Stomach (tissue), 9 donors: ENCODE data around the gene SIT1. TPM values are rescaled to one million over a fixed set of nuclear protein-coding genes. Genes with fewer than 3 reads are reported as not detected.
"Not testable (repeated sequence)": the region's sequence is repeated elsewhere in the genome, so short reads cannot be mapped to it uniquely, and the experiment has no call there.

Experiments
- DNase-seq, 2 donors: peaks; one replicate each; pipeline versions ENCODE4 v3.0.0 to v3.0.0-alpha.2; 2013 to 2019
- H3K27ac ChIP-seq, 5 donors: fragments of 200-600 bp in 4 of 5; sonication (generic) in 4 of 5; one replicate each; pipeline ENCODE4 v1.5.1; 2013 to 2019; ENCODE audit warnings: mild to moderate bottlenecking in 1 of 5, moderate library complexity in 1 of 5
- H3K27me3 ChIP-seq, 3 donors: fragments of 200-600 bp; sonication (generic); one replicate each; pipeline ENCODE4 v1.5.1; 2017 to 2019; ENCODE audit warnings: mixed run types in 1 of 3
- H3K36me3 ChIP-seq, 4 donors: fragments of 200-600 bp; sonication (generic); 1 replicate in 3 of 4; 2 replicates in 1 of 4; pipeline ENCODE4 v1.5.1; 2016 to 2019
- H3K4me1 ChIP-seq, 4 donors: fragments of 200-600 bp; sonication (generic); one replicate each; pipeline ENCODE4 v1.5.1; 2016 to 2019
- H3K4me3 ChIP-seq, 4 donors: fragments of 200-600 bp; sonication (generic) in 3 of 4; one replicate each; pipeline ENCODE4 v1.5.1; 2016 to 2019; ENCODE audit warnings: mild to moderate bottlenecking in 1 of 4
- H3K9me3 ChIP-seq, 4 donors: fragments of 200-600 bp; sonication (generic); one replicate each; pipeline ENCODE4 v1.5.1; 2016 to 2019
- CTCF ChIP-seq, 7 experiments: fragments of 450-650 bp in 4 of 7; fragments of 200-600 bp in 3 of 7; sonication (generic) in 3 of 7; IDR thresholded peaks; one replicate each; pipeline ENCODE4 v1.5.1; 2016 to 2019; ENCODE audit warnings: antibody characterized with exemption in 7 of 7, control low read depth in 2 of 7, mild to moderate bottlenecking in 1 of 7
- EP300 ChIP-seq: sonication (generic); formaldehyde crosslinking; IDR thresholded peaks from one replicate; pipeline ENCODE4 v1.6.1; 2017; ENCODE audit warnings: antibody characterized with exemption
- POLR2A ChIP-seq, 4 donors: fragments of 450-650 bp; IDR thresholded peaks; one replicate each; pipeline ENCODE4 v1.6.1; 2016; ENCODE audit warnings: antibody characterized with exemption in 4 of 4, control low read depth in 2 of 4, mild to moderate bottlenecking in 1 of 4, moderate library complexity in 1 of 4
- POLR2AphosphoS5 ChIP-seq, 3 donors: sonication (generic); formaldehyde crosslinking; IDR thresholded peaks; one replicate each; pipeline ENCODE4 v1.6.1; 2016; ENCODE audit warnings: antibody characterized with exemption in 3 of 3
- WGBS, 5 donors: extraction: QIAGEN DNeasy Blood & Tissue Kit in 3 of 5; methylation state at CpG; one replicate each; pipeline versions ENCODE4 v1.1.5 to v1.1.7; 2013 to 2018; 5-methylcytosine and 5-hydroxymethylcytosine counted together
- intact Hi-C: fragments of 100-400 bp; cut with DNase I; formaldehyde crosslinking; loops from one replicate; pipeline ENCODE4 v1.15.1; 2023; ENCODE audit warnings: low total_unique reads
- polyA plus RNA-seq, 3 donors: library from polyadenylated mRNA; stranded (reverse); fragments of 200-250 nt; gene quantifications; one replicate each; pipeline ENCODE4 v1.2.3, GENCODE V29; 2013
- total RNA-seq, 5 donors: library from RNA; depleted of rRNA; stranded (reverse); fragments of >200 nt; gene quantifications; one replicate each; pipeline versions ENCODE4 v1.1.0 to v1.2.3, GENCODE V29; 2014 to 2016
- donor health status: healthy with polysubstance abuse.
- donor health status: Bipolar disorder and iron deficiency.
- donor health status: healthy.

SIT1 gene
- total and polyA plus RNA-seq, 8 donors: 0.62 to 2.3 (median 1.1) TPM; not detected in 3

- WGBS, 5 donors: 6 to 20% (median 10%) methylated on average over 30 to 51 of the region's 51 CpGs
- Histone ChIP-seq H3K27me3 (peaks cover 0 to 26% (median 0%) of the 10 kb centered on the region in 3 donors), H3K9me3 (no peaks in the 10 kb centered on the region), H3K36me3 (no peaks in the 10 kb centered on the region), H3K4me3 (peak overlapping the region; percentile 41 to 53 (median 44)), H3K4me1 (peaks cover 0 to 27% (median 17%) of the 10 kb centered on the region in 4 donors), H3K27ac (peak overlapping the region; percentile 6 to 47 (median 31))
- TF ChIP-seq EP300 (no peak), POLR2A (IDR thresholded peaks at IDR 0.05) (no peak), POLR2AphosphoS5 (IDR thresholded peaks at IDR 0.05) (no peak), CTCF (IDR thresholded peaks at IDR 0.05) (no peak)
- DNase-seq: peak; percentile 77 to 87
- intact Hi-C loops: no loop called here
Measured at GRCh38 chr9:35616681-35617459, 33.9 kb downstream of the SIT1 start.

GRCh38 chr9:35615981-35616680 is 34.6 kb downstream of the SIT1 start:
- peak overlapping the region in 1 of 5 donors; percentile 44 for H3K27ac ChIP-seq
- peaks cover 0 to 26% (median 0%) of the 10 kb centered on the region in 3 donors for H3K27me3 ChIP-seq
- WGBS, 5 donors: 77 to 85% (median 81%) methylated on average over 17 of the region's 17 CpGs
- H3K36me3 ChIP-seq: no peaks in the 10 kb centered on the region
- no peak for DNase-seq
- H3K4me1 ChIP-seq: peaks cover 0 to 27% (median 20%) of the 10 kb centered on the region in 4 donors
- intact Hi-C loops: no loop called here
- no peaks in the 10 kb centered on the region for H3K9me3 ChIP-seq
- TF ChIP-seq EP300: no peak
- TF ChIP-seq POLR2AphosphoS5 (IDR thresholded peaks at IDR 0.05): no peak
- TF ChIP-seq POLR2A (IDR thresholded peaks at IDR 0.05): no peak
- TF ChIP-seq CTCF (IDR thresholded peaks at IDR 0.05): no peak
- no peak overlapping the region for H3K4me3 ChIP-seq

- H3K27ac ChIP-seq: no peak overlapping the region
- no peak overlapping the region for H3K4me3 ChIP-seq
- peaks cover 21 to 29% (median 26%) of the 10 kb centered on the region in 4 donors for H3K36me3 ChIP-seq
- 74 to 97% (median 91%) methylated on average over 2 of the region's 2 CpGs for WGBS, 5 donors
- intact Hi-C loops: no loop called here
- TF ChIP-seq CTCF (IDR thresholded peaks at IDR 0.05) (no peak), EP300 (no peak), POLR2AphosphoS5 (IDR thresholded peaks at IDR 0.05) (no peak), POLR2A (IDR thresholded peaks at IDR 0.05) (no peak)
- H3K4me1 ChIP-seq: peaks cover 0 to 22% (median 14%) of the 10 kb centered on the region in 4 donors
- no peaks in the 10 kb centered on the region for H3K9me3 ChIP-seq
- no peak for DNase-seq
- H3K27me3 ChIP-seq: peaks cover 0 to 16% (median 0%) of the 10 kb centered on the region in 3 donors
Measured at GRCh38 chr9:35612843-35613242, 37.9 kb downstream of the SIT1 start.

- H3K4me3 ChIP-seq, intact Hi-C loops, DNase-seq, H3K27ac ChIP-seq, H3K27me3 ChIP-seq, H3K9me3 ChIP-seq: not testable (repeated sequence)
- Histone ChIP-seq H3K4me1 (peaks cover 0 to 20% (median 10%) of the 10 kb centered on the region in 4 donors), H3K36me3 (peaks cover 26 to 37% (median 33%) of the 10 kb centered on the region in 4 donors)
- WGBS, 5 donors: 84 to 94% (median 90%) methylated on average over 4 of the region's 4 CpGs
Measured at GRCh38 chr9:35612066-35612465, 38.7 kb downstream of the SIT1 start.
